Gastrocnemius medialis (tissue), 4 donors: ENCODE measurements around the gene NSL1.

Experiments used
- CTCF ChIP-seq, 5 experiments: fragments of 450-650 bp in 3 of 5; fragments of 200-600 bp in 2 of 5; sonication (generic) in 2 of 5; IDR thresholded peaks in 4 of 5; conservative IDR thresholded peaks in 1 of 5; 1 replicate in 4 of 5; 2 replicates in 1 of 5; pipeline ENCODE4 v1.5.1; 2016 to 2019; ENCODE audit warnings: antibody characterized with exemption in 5 of 5, mild to moderate bottlenecking in 3 of 5, moderate library complexity in 3 of 5
- POLR2A ChIP-seq, 2 donors: fragments of 450-650 bp; IDR thresholded peaks; one replicate each; pipeline ENCODE4 v1.6.1; 2017; ENCODE audit warnings: antibody characterized with exemption in 2 of 2, mild to moderate bottlenecking in 2 of 2, moderate library complexity in 2 of 2

GRCh38 chr1:212794561-212795014, 3.0 kb upstream of the NSL1 start:
- no peak for TF ChIP-seq POLR2A (IDR thresholded peaks at IDR 0.05)
- no peak for TF ChIP-seq CTCF (IDR thresholded peaks at IDR 0.05 in 4 of 5, conservative IDR thresholded peaks at IDR 0.05 in 1 of 5)
